HEK293 (cell line): Measurements from ENCODE around the gene ANKAR.

ENCODE experiments used
- ATF2 ChIP-seq: fragments of 450-650 bp; formaldehyde crosslinking; IDR thresholded peaks from 2 replicates; pipeline ENCODE4 v1.5.1; 2016; ENCODE audit warnings: missing biosample characterization, missing genetic modification characterization, low read depth
- CTCF ChIP-seq: fragments of 450-650 bp; formaldehyde crosslinking; IDR thresholded peaks from 2 replicates; pipeline ENCODE4 v1.5.1; 2016; ENCODE audit warnings: missing biosample characterization, missing genetic modification characterization
- KLF1 ChIP-seq: fragments of 450-650 bp; formaldehyde crosslinking; IDR thresholded peaks from 2 replicates; pipeline ENCODE4 v1.5.1; 2016; ENCODE audit warnings: missing biosample characterization, missing genetic modification characterization
- KLF17 ChIP-seq: fragments of 450-650 bp; formaldehyde crosslinking; IDR thresholded peaks from 2 replicates; pipeline ENCODE4 v1.5.1; 2016; ENCODE audit warnings: missing biosample characterization, missing genetic modification characterization
- REST ChIP-seq: fragments of 450-650 bp; formaldehyde crosslinking; IDR thresholded peaks from 2 replicates; pipeline ENCODE4 v1.5.1; 2016; ENCODE audit warnings: missing biosample characterization, missing genetic modification characterization
- ZBTB48 ChIP-seq: fragments of 450-650 bp; formaldehyde crosslinking; IDR thresholded peaks from 2 replicates; pipeline ENCODE4 v1.5.1; 2016; ENCODE audit warnings: missing biosample characterization, missing genetic modification characterization
- ZBTB7A ChIP-seq: fragments of 450-650 bp; formaldehyde crosslinking; IDR thresholded peaks from 2 replicates; pipeline ENCODE4 v1.5.1; 2016; ENCODE audit warnings: low read depth, missing biosample characterization, missing genetic modification characterization
- ZNF311 ChIP-seq: fragments of 450-650 bp; formaldehyde crosslinking; IDR thresholded peaks from 2 replicates; pipeline ENCODE4 v1.5.1; 2017; ENCODE audit warnings: missing biosample characterization, missing genetic modification characterization, borderline replicate concordance
- ZNF404 ChIP-seq: fragments of 450-650 bp; formaldehyde crosslinking; IDR thresholded peaks from 2 replicates; pipeline ENCODE4 v1.5.1; 2017; ENCODE audit warnings: missing biosample characterization, missing genetic modification characterization
- ZNF488 ChIP-seq: fragments of 450-650 bp; formaldehyde crosslinking; IDR thresholded peaks from 2 replicates; pipeline ENCODE4 v1.5.1; 2016; ENCODE audit warnings: missing biosample characterization, missing genetic modification characterization
- ZNF670 ChIP-seq: fragments of 450-650 bp; formaldehyde crosslinking; IDR thresholded peaks from 2 replicates; pipeline ENCODE4 v1.5.1; 2016; ENCODE audit warnings: missing biosample characterization, missing genetic modification characterization, low read depth
- ZSCAN5A ChIP-seq: fragments of 450-650 bp; formaldehyde crosslinking; IDR thresholded peaks from 2 replicates; pipeline ENCODE4 v1.5.1; 2016; ENCODE audit warnings: missing biosample characterization, missing genetic modification characterization

- TF ChIP-seq CTCF (tag by site-specific recombination) (no peak), REST (no peak), KLF17 (tag by site-specific recombination) (no peak), ZBTB48 (tag by site-specific recombination) (no peak), ZNF670 (tag by site-specific recombination) (no peak), ZNF488 (tag by site-specific recombination) (no peak), ZSCAN5A (tag by site-specific recombination) (no peak), ZBTB7A (tag by site-specific recombination) (no peak), KLF1 (tag by site-specific recombination) (no peak), ZNF404 (tag by site-specific recombination) (no peak), ZNF311 (tag by site-specific recombination) (no peak), ATF2 (no peak)
Observed at GRCh38 chr2:189641002-189641401, 33.5 kb upstream of the ANKAR start.
